Duodenal mucosa (tissue), 2 donors: ENCODE results near the gene SLC34A1.

Experiments
- H3K27ac ChIP-seq: one replicate; pipeline ENCODE4 v1.7.0; 2013; ENCODE audit warnings: low read depth, low read length
- H3K27me3 ChIP-seq, 2 donors: one replicate each; pipeline ENCODE4 v1.7.0; 2013; ENCODE audit warnings: low read length in 2 of 2, control low read depth in 1 of 2; ENCODE audit not compliant: insufficient read depth in 2 of 2, control insufficient read depth in 1 of 2
- H3K36me3 ChIP-seq, 2 donors: one replicate each; pipeline ENCODE4 v1.7.0; 2013; ENCODE audit warnings: low read length in 2 of 2, control low read depth in 1 of 2; ENCODE audit not compliant: insufficient read depth in 2 of 2, control insufficient read depth in 1 of 2
- H3K4me1 ChIP-seq, 2 donors: one replicate each; pipeline ENCODE4 v1.7.0; 2013; ENCODE audit warnings: low read length in 2 of 2, control low read depth in 1 of 2; ENCODE audit not compliant: insufficient read depth in 2 of 2, control insufficient read depth in 1 of 2
- H3K4me3 ChIP-seq, 2 donors: one replicate each; pipeline ENCODE4 v1.7.0; 2013; ENCODE audit warnings: low read length in 2 of 2, low read depth in 1 of 2
- H3K9ac ChIP-seq, 2 donors: one replicate each; pipeline ENCODE4 v1.7.0; 2013; ENCODE audit warnings: low read length in 2 of 2, low read depth in 1 of 2
- H3K9me3 ChIP-seq, 2 donors: one replicate each; pipeline ENCODE4 v1.7.0; 2013; ENCODE audit warnings: low read length in 2 of 2, control low read depth in 1 of 2; ENCODE audit not compliant: control insufficient read depth in 1 of 2

The SLC34A1 gene

DNA sequence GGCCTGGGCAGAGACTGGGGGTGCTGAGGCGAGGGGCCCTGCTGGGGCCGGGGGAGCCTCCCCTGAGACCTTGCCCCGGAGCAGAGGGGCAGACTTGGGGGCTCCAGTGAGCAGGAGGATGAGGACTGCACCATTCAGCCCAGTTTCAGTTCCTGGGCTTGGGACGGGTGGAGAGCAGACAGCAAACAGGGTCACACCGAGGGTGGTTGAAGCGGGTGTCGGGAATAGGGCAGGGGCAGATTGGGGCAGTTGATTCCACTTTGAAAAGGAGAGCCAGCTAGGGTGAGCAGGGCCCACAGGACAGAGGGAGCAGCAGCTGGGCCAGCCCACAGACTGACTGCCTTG lies 46.7 kb downstream of the SLC34A1 start:
- peaks cover 35 to 58% of the 10 kb centered on the region in 2 donors for H3K4me1 ChIP-seq

DNA sequence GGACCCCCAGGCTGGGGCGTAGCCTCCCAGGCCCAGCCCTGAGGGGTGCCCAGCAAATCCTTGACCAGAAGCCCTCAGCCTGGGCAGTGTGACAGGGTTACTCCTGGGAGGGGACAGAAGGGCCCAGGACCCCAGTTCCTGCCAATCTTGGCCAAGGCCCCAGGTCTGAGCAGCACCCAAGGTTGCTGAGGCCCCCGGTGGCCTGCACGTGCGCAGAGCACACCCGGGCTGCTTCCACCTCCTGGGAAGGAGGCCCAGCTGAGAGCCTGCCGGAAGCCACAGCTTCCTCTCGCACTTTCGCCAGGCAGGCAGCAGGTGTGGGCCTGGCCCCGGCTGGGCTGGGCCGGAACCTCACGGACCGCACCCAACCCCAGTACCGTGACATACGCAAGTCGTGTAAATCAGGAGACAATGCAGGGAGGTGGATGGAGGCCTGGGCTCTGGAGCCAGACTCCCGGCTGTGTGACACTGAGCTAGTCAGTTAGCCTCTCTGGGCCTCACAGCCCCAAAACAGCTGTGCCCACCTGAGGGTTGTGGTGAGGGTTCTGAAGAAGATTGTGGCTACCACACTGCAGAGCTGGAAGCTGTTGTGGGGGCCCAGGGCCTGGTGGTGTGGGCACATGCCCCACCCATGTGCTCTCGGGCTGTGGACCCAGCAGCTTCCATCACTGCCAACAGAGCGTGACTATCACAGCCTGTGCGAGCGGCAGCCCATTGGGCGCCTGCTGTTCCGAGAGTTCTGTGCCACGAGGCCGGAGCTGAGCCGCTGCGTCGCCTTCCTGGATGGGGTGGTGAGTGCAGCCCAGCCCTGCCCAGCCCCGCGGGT lies 47.3 kb downstream of the SLC34A1 start:
- H3K36me3 ChIP-seq = peaks cover 44 to 57% of the 10 kb centered on the region in 2 donors
- H3K4me3 ChIP-seq = peak overlapping the region; percentile 4 to 40
- H3K27me3 ChIP-seq = no peaks in the 10 kb centered on the region
- peaks cover 35 to 58% of the 10 kb centered on the region in 2 donors for H3K4me1 ChIP-seq
- H3K9ac ChIP-seq = peak overlapping the region in 1 of 2 donors; percentile 7
- peak overlapping the region; percentile 37 for H3K27ac ChIP-seq
- H3K9me3 ChIP-seq = no peaks in the 10 kb centered on the region

More for the DNA sequence above, 46.7 kb downstream of the SLC34A1 start:
- peaks cover 43 to 54% of the 10 kb centered on the region in 2 donors for H3K36me3 ChIP-seq
- H3K4me3 ChIP-seq = peak overlapping the region; percentile 4 to 13
- peak overlapping the region; percentile 37 for H3K27ac ChIP-seq
- H3K9ac ChIP-seq = peak overlapping the region in 1 of 2 donors; percentile 7
- no peaks in the 10 kb centered on the region for H3K9me3 ChIP-seq
- no peaks in the 10 kb centered on the region for H3K27me3 ChIP-seq

GRCh38 chr5:177432143-177432838 lies 48.1 kb downstream of the SLC34A1 start:
- no peaks in the 10 kb centered on the region for H3K9me3 ChIP-seq
- peaks cover 32 to 55% of the 10 kb centered on the region in 2 donors for H3K4me1 ChIP-seq
- H3K4me3 ChIP-seq = no peak overlapping the region
- H3K9ac ChIP-seq = no peak overlapping the region
- peaks cover 47 to 62% of the 10 kb centered on the region in 2 donors for H3K36me3 ChIP-seq
- peak overlapping the region; percentile 5 for H3K27ac ChIP-seq
- no peaks in the 10 kb centered on the region for H3K27me3 ChIP-seq

DNA sequence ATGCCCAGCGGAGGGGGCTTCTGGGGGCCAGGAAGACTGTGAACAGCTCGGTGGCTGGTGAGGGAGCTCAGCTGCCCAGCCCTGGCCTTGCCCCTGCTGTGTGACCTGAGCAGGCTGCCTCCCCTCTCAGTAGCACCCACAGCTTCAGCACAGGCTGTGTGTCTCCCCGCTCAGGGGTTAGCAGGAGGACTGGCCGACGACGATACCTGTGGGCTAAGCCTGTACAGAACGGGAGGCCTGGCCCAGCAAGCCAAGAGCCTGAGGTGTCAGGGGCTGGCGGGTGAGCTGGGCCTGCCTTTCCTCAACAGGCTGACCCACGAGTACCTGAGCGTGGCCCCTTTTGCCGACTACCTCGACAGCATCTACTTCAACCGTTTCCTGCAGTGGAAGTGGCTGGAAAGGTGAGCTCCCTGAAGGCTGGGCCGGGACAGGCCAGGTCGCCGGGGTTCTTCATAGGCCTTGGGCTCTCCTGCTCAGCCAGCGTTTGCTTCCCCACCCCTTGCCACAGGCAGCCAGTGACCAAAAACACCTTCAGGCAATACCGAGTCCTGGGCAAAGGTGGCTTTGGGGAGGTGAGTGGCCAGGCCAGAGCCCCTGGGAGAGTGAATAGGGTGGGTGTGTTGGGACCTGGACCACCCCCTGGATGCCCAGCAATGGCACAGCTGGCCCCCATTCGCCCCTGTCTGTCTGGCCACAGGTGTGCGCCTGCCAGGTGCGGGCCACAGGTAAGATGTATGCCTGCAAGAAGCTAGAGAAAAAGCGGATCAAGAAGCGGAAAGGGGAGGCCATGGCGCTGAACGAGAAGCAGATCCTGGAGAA lies 48.8 kb downstream of the SLC34A1 start:
- H3K27ac ChIP-seq = no peak overlapping the region
- H3K4me1 ChIP-seq = peaks cover 25 to 48% of the 10 kb centered on the region in 2 donors
- no peaks in the 10 kb centered on the region for H3K9me3 ChIP-seq
- peaks cover 53 to 70% of the 10 kb centered on the region in 2 donors for H3K36me3 ChIP-seq
- H3K27me3 ChIP-seq = no peaks in the 10 kb centered on the region
- no peak overlapping the region for H3K9ac ChIP-seq
- no peak overlapping the region for H3K4me3 ChIP-seq

GRCh38 chr5:177433658-177434217 lies 49.5 kb downstream of the SLC34A1 start:
- peaks cover 20 to 41% of the 10 kb centered on the region in 2 donors for H3K4me1 ChIP-seq
- H3K27me3 ChIP-seq = no peaks in the 10 kb centered on the region
- H3K36me3 ChIP-seq = peaks cover 53 to 77% of the 10 kb centered on the region in 2 donors
- no peaks in the 10 kb centered on the region for H3K9me3 ChIP-seq
- H3K4me3 ChIP-seq = no peak overlapping the region
- no peak overlapping the region for H3K9ac ChIP-seq
- H3K27ac ChIP-seq = no peak overlapping the region

- peaks cover 53 to 78% of the 10 kb centered on the region in 2 donors for H3K36me3 ChIP-seq
These were observed 50.2 kb downstream of the SLC34A1 start for GRCh38 chr5:177434437-177434836.

GRCh38 chr5:177434942-177435738 lies 50.9 kb downstream of the SLC34A1 start:
- Histone ChIP-seq H3K4me3 (no peak overlapping the region), H3K9me3 (no peaks in the 10 kb centered on the region), H3K9ac (no peak overlapping the region), H3K4me1 (peaks cover 11 to 32% of the 10 kb centered on the region in 2 donors), H3K27ac (no peak overlapping the region), H3K36me3 (peaks cover 53 to 81% of the 10 kb centered on the region in 2 donors), H3K27me3 (no peaks in the 10 kb centered on the region)

More at GRCh38 chr5:177434437-177434836, 50.2 kb downstream of the SLC34A1 start:
- H3K9ac ChIP-seq = no peak overlapping the region
- H3K9me3 ChIP-seq = no peaks in the 10 kb centered on the region
- peaks cover 16 to 39% of the 10 kb centered on the region in 2 donors for H3K4me1 ChIP-seq
- no peaks in the 10 kb centered on the region for H3K27me3 ChIP-seq
- no peak overlapping the region for H3K4me3 ChIP-seq
- no peak overlapping the region for H3K27ac ChIP-seq

- Histone ChIP-seq H3K4me1 (peaks cover 4 to 24% of the 10 kb centered on the region in 2 donors), H3K27me3 (no peaks in the 10 kb centered on the region), H3K27ac (no peak overlapping the region), H3K9ac (no peak overlapping the region), H3K4me3 (no peak overlapping the region), H3K9me3 (no peaks in the 10 kb centered on the region), H3K36me3 (peaks cover 51 to 81% of the 10 kb centered on the region in 2 donors)
These were observed 51.8 kb downstream of the SLC34A1 start for GRCh38 chr5:177435847-177436536.

DNA sequence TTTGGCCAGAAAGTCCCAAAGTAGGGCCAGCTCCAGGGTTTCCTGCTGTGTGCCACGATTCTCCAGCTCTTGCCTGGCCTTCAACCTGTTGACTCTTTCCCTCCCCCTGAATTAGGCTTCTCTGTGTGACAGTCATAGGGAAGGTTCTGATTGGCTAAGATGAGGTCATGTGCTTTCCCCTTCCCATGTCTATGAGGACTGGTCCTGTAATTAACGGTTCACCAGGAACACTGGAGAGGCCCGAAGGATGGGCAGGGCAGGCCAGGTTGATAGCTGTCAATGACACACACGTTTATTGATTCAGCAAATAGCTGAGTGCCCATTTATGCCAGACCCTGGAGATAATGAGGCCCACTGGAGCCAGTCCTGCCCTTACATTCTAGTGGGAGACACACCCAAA lies 53.4 kb downstream of the SLC34A1 start:
- H3K9ac ChIP-seq = no peak overlapping the region
- peaks cover 40 to 76% of the 10 kb centered on the region in 2 donors for H3K36me3 ChIP-seq
- no peak overlapping the region for H3K4me3 ChIP-seq
- H3K27me3 ChIP-seq = no peaks in the 10 kb centered on the region
- no peak overlapping the region for H3K27ac ChIP-seq
- peaks cover 0 to 7% of the 10 kb centered on the region in 2 donors for H3K4me1 ChIP-seq
- H3K9me3 ChIP-seq = no peaks in the 10 kb centered on the region
